ENCODE measurements around the gene HAL. TPM values are rescaled to one million over a fixed set of nuclear protein-coding genes. Genes with fewer than 3 reads are reported as not detected.

Gene HAL
- polyA plus RNA-seq, 2 donors, result 1.1 to 2.0 TPM

DNA sequence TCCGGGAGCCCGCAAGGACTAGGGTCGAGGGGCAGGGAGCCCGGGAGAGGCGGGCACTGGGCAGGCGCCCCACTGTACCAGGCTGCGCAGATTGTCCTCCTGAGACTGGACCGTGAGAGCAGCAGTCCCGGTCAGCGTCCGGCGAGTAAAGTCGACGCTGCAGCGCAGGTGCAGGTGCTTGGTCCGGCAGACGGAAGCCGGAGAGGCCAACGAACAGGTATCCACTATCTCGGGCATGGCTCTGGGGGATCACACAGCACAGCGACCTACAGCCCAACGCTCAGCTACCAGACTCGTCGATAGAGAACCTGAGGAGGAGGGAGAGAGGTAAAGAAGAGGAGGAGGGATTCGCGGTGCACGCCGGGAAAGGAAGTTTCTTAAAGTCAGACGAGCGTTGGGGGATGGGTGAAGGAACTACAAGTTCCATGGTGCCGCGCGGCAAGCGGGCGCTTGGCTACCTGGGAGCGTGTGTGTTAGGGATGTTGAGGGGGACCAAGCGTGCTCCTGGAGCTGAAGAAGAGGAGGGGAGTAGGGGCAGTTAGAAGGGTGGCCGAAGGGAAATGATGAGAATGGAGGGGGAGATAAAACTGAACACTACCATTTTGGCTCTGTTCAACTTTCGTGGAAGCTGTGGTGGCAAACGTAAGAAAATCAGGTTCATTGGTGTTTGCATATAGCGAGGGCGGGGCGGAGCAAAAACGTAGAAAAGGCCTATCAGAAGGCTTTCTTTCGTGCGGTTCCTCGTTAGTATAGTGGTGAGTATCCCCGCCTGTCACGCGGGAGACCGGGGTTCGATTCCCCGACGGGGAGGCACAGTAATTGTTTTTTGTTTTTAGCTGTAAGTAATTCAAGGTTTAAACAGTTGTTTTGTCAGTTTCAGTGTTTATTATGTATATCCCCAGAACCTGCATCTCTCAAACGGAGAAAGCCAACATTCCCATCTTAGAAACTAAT is 39.4 kb upstream of the HAL start, which contains the start of gene LTA4H:
TSS of gene LTA4H (minus strand) at position 305 of the 954 bp plus-strand sequence. CDS start at position 237, 68 bp downstream.
- Histone ChIP-seq H3K27me3 (ENCODE audit: control insufficient read depth in 1 of 2, insufficient read depth in 2 of 2, low read length in 2 of 2) (no peaks in the 10 kb centered on the region), H3K36me3 (ENCODE audit: control insufficient read depth in 2 of 2, insufficient read depth in 2 of 2, low read length in 1 of 2) (no peaks in the 10 kb centered on the region), H3K4me3 (ENCODE audit: low read depth in 1 of 2, low read length in 2 of 2) (peak within 1 kb of the TSS; percentile 84 to 88), H3K27ac (ENCODE audit: low read depth in 2 of 2, low read length in 1 of 2) (peak within 1 kb of the TSS; percentile 76 to 91), H3K4me1 (ENCODE audit: control insufficient read depth in 2 of 2, insufficient read depth in 2 of 2, low read length in 1 of 2) (no peaks in the 10 kb centered on the region), H3K9me3 (ENCODE audit: control insufficient read depth in 2 of 2, insufficient read depth in 1 of 2, low read depth in 1 of 2, low read length in 1 of 2) (no peaks in the 10 kb centered on the region)
- WGBS, 2 donors, result 0% methylated on average over 55 of the region's 55 CpGs

DNA sequence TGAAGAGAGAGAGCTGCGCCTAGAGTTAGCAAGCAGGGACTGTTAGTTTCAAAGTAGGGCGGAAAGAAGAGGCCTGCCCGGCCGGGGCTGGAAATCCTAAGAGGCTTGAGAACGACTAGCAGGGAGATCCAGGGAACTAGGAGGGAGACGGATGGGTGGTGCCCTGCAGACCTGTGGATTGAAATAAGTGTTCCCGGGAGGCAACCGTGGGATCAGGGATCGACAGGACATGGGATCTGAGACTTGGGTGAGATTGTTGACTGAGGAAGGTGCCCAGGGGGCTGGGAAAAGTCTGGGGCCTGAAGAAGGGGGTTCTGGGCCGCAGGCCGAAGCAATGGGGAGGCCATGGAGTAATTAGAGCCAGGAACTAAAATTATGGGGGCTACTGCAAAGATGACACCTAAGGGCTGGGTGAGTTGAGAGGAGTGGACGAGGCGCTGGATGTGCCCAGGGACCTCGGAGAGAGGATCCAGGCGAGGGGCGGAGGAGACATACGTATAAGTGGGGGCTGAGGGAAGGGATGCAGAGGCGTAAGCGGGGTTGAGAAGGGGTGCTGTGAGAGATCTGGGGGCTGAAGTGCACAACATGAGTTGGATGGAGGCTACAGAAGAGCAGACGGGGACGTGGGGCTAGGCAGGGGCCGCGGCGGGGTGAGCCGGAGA is 38.6 kb upstream of the HAL start:
- Histone ChIP-seq H3K4me1 (ENCODE audit: control insufficient read depth in 2 of 2, insufficient read depth in 2 of 2, low read length in 1 of 2) (no peaks in the 10 kb centered on the region), H3K4me3 (ENCODE audit: low read depth in 1 of 2, low read length in 2 of 2) (peak overlapping the region; percentile 84 to 88), H3K27me3 (ENCODE audit: control insufficient read depth in 1 of 2, insufficient read depth in 2 of 2, low read length in 2 of 2) (no peaks in the 10 kb centered on the region), H3K27ac (ENCODE audit: low read depth in 2 of 2, low read length in 1 of 2) (peak overlapping the region; percentile 72 to 91), H3K9me3 (ENCODE audit: control insufficient read depth in 2 of 2, insufficient read depth in 1 of 2, low read depth in 1 of 2, low read length in 1 of 2) (no peaks in the 10 kb centered on the region), H3K36me3 (ENCODE audit: control insufficient read depth in 2 of 2, insufficient read depth in 2 of 2, low read length in 1 of 2) (no peaks in the 10 kb centered on the region)
- WGBS, 2 donors, result 2 to 3% methylated on average over 25 of the region's 25 CpGs

DNA sequence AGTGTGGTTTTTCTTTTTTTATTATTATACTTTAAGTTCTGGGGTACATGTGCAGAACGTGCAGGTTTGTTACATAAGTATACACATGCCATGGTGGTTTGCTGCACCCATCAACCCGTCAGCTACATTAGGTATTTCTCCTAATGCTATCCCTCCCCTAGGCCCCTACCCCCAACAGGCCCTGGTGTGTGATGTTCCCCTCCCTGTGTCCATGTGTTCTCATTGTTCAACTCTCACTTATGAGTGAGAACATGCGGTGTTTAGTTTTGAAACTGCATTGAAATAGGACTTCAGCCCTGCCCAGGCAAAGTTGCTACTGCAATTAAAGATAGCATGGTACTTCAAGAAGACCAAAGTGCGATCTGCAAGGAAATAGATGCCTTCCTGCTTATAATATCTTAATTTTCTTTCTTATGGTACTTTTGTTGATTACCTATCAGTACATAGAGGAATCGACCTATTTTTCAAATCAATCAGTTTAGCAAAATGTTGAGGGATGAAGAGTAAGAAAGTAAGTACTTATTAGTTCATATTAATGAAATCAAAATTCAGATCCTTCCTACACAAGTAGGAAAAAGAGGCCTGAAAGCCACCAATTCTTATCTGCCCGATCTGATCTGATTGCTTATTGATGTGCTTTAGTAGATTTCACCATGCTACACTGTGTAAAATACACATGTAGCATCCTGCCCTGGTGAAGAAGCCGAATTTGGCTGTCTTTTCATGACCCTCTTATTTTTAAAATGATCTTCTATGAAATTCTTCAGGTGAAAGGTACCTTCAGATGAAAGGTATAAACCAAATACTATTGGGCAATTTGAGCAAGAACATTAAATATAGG is 37.6 kb upstream of the HAL start:
- peak overlapping the region in 1 of 2 donors; percentile 35 for H3K4me3 ChIP-seq (ENCODE audit: low read depth in 1 of 2, low read length in 2 of 2)
- no peaks in the 10 kb centered on the region for H3K36me3 ChIP-seq (ENCODE audit: control insufficient read depth in 2 of 2, insufficient read depth in 2 of 2, low read length in 1 of 2)
- H3K27me3 ChIP-seq (ENCODE audit: control insufficient read depth in 1 of 2, insufficient read depth in 2 of 2, low read length in 2 of 2), result no peaks in the 10 kb centered on the region
- H3K27ac ChIP-seq (ENCODE audit: low read depth in 2 of 2, low read length in 1 of 2), result no peak overlapping the region
- H3K9me3 ChIP-seq (ENCODE audit: control insufficient read depth in 2 of 2, insufficient read depth in 1 of 2, low read depth in 1 of 2, low read length in 1 of 2), result no peaks in the 10 kb centered on the region
- no peaks in the 10 kb centered on the region for H3K4me1 ChIP-seq (ENCODE audit: control insufficient read depth in 2 of 2, insufficient read depth in 2 of 2, low read length in 1 of 2)
- 49 to 51% methylated on average over 7 of the region's 7 CpGs for WGBS, 2 donors

DNA sequence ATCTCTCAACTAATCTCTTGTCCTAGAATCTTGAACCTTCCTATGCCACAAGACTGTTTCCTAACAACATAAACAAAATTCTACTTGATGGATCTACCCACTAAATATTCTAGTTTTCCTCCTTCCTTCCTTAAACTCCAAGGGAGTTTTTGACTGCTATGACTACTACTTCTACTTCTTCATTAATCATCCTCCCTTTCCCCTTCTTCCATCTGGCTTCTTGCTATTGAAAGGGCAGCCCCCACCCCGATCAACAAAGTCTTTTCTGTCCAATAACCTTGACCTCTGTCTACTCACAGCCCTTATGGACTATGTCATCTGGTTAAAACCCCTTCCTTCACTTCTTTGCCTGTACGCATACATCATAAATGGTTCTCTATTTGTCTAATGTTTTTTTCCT is 33.7 kb upstream of the HAL start:
- Histone ChIP-seq H3K27ac (ENCODE audit: low read depth in 2 of 2, low read length in 1 of 2) (no peak overlapping the region), H3K27me3 (ENCODE audit: control insufficient read depth in 1 of 2, insufficient read depth in 2 of 2, low read length in 2 of 2) (no peaks in the 10 kb centered on the region), H3K9me3 (ENCODE audit: control insufficient read depth in 2 of 2, insufficient read depth in 1 of 2, low read depth in 1 of 2, low read length in 1 of 2) (no peaks in the 10 kb centered on the region), H3K36me3 (ENCODE audit: control insufficient read depth in 2 of 2, insufficient read depth in 2 of 2, low read length in 1 of 2) (peaks cover 9% of the 10 kb centered on the region in 2 donors), H3K4me3 (ENCODE audit: low read depth in 1 of 2, low read length in 2 of 2) (no peak overlapping the region), H3K4me1 (ENCODE audit: control insufficient read depth in 2 of 2, insufficient read depth in 2 of 2, low read length in 1 of 2) (no peaks in the 10 kb centered on the region)
- WGBS, 2 donors, result 88 to 94% methylated on average over 2 of the region's 2 CpGs

DNA sequence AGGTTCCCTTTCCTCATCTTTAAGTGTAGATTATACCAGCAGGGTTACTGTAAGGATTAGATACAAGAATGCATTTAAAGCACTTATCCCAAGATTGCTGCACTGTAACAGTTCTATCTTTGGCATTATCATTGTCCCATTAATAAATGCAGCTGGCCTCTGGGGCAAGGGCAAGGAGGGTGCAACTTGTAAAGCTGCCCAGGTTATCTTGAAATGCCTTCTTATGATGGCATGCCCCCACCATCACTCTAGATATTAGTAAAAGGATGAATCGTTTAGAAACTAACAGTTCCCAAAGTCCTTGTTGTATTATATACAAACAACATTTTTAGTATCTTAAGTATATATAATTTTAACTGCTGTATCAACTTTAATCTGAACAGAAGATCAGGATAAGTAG is 32.4 kb upstream of the HAL start:
- H3K4me1 ChIP-seq (ENCODE audit: control insufficient read depth in 2 of 2, insufficient read depth in 2 of 2, low read length in 1 of 2), result no peaks in the 10 kb centered on the region
- H3K36me3 ChIP-seq (ENCODE audit: control insufficient read depth in 2 of 2, insufficient read depth in 2 of 2, low read length in 1 of 2), result peaks cover 9% of the 10 kb centered on the region in 2 donors
- no peaks in the 10 kb centered on the region for H3K27me3 ChIP-seq (ENCODE audit: control insufficient read depth in 1 of 2, insufficient read depth in 2 of 2, low read length in 2 of 2)
- WGBS, 2 donors, result 76 to 83% methylated on average over 1 of the region's 1 CpG
- no peaks in the 10 kb centered on the region for H3K9me3 ChIP-seq (ENCODE audit: control insufficient read depth in 2 of 2, insufficient read depth in 1 of 2, low read depth in 1 of 2, low read length in 1 of 2)
- no peak overlapping the region for H3K4me3 ChIP-seq (ENCODE audit: low read depth in 1 of 2, low read length in 2 of 2)
- no peak overlapping the region for H3K27ac ChIP-seq (ENCODE audit: low read depth in 2 of 2, low read length in 1 of 2)

DNA sequence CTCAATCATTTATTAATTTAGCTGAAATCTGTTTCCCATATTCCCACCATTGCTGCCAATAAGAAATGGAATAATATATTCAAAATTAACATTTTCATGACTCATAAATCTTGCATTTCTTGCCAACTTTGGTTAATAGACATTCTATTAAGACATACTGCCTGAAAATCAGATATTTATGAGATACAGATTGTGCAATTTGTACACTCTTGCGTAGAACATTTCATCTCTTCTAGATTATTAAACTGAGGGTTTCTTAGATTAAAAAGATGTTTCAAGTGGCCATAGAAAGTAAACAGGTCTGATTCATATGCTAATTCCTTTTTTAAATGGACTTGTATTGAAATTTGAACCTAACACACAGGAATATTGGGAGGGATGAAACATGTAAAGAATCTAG is 30.2 kb upstream of the HAL start:
- 93 to 99% methylated on average over 1 of the region's 1 CpG for WGBS, 2 donors
- H3K4me3 ChIP-seq (ENCODE audit: low read depth in 1 of 2, low read length in 2 of 2), result no peak overlapping the region
- no peak overlapping the region for H3K27ac ChIP-seq (ENCODE audit: low read depth in 2 of 2, low read length in 1 of 2)
- no peaks in the 10 kb centered on the region for H3K27me3 ChIP-seq (ENCODE audit: control insufficient read depth in 1 of 2, insufficient read depth in 2 of 2, low read length in 2 of 2)
- peaks cover 9 to 16% of the 10 kb centered on the region in 2 donors for H3K36me3 ChIP-seq (ENCODE audit: control insufficient read depth in 2 of 2, insufficient read depth in 2 of 2, low read length in 1 of 2)
- no peaks in the 10 kb centered on the region for H3K9me3 ChIP-seq (ENCODE audit: control insufficient read depth in 2 of 2, insufficient read depth in 1 of 2, low read depth in 1 of 2, low read length in 1 of 2)
- no peaks in the 10 kb centered on the region for H3K4me1 ChIP-seq (ENCODE audit: control insufficient read depth in 2 of 2, insufficient read depth in 2 of 2, low read length in 1 of 2)

DNA sequence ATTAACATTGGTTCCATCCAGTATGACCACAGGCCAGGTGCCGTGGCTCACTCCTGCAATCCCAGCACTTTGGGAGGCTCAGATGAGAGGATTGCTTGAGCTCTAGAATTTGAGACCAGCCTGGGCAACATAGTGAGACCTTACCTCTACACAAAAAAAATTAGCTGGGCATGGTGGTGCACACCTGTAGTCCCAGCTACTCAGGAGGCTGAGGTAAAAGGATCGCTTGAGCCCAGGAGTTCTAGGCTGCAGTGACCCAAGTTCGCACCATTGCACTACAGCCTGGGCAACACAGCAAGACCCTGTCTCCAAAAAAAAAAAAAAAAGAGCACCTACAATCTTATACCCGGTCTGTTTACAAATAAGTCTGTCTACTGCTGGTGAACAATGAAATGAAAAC is 29.4 kb upstream of the HAL start:
- 97 to 100% methylated on average over 4 of the region's 4 CpGs for WGBS, 2 donors
- H3K27me3 ChIP-seq (ENCODE audit: control insufficient read depth in 1 of 2, insufficient read depth in 2 of 2, low read length in 2 of 2), result no peaks in the 10 kb centered on the region

DNA sequence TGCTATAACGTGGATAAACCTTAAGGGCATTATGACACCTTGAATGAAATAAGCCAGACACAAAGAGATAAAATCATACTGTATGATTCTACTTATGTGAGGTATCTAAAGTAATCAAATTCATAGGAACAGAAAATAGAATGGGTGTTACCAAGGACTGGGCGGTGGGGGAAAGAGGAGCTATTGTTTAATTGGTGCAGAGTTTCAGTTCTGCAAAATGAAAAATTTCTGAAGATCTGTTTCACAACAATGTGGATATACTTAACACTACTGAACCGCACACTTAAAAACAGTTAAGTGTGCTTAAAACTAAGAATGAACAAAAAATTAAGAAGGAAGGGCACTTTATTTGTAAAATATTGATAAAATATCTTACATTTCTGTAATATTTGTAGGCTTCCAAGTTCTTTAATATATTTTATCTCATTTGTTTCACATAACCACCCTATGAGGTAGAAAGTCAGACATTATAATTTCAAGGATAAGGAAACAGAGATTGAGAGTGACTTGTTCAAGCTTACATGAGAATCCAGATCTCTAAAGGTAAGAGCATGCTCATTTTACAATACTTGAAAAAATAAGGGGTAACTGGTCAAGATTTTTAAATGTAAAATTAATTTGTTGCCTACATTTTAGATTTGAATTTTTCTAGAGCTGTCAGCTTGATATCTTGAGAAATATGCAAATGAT is 24.3 kb upstream of the HAL start:
- no peaks in the 10 kb centered on the region for H3K27me3 ChIP-seq (ENCODE audit: control insufficient read depth in 1 of 2, insufficient read depth in 2 of 2, low read length in 2 of 2)
- WGBS, 2 donors, result 86 to 90% methylated on average over 3 of the region's 3 CpGs
- peaks cover 3 to 14% of the 10 kb centered on the region in 2 donors for H3K36me3 ChIP-seq (ENCODE audit: control insufficient read depth in 2 of 2, insufficient read depth in 2 of 2, low read length in 1 of 2)
- H3K4me1 ChIP-seq (ENCODE audit: control insufficient read depth in 2 of 2, insufficient read depth in 2 of 2, low read length in 1 of 2), result no peaks in the 10 kb centered on the region
- no peak overlapping the region for H3K4me3 ChIP-seq (ENCODE audit: low read depth in 1 of 2, low read length in 2 of 2)
- no peaks in the 10 kb centered on the region for H3K9me3 ChIP-seq (ENCODE audit: control insufficient read depth in 2 of 2, insufficient read depth in 1 of 2, low read depth in 1 of 2, low read length in 1 of 2)
- H3K27ac ChIP-seq (ENCODE audit: low read depth in 2 of 2, low read length in 1 of 2), result no peak overlapping the region

More for the DNA sequence above, 29.4 kb upstream of the HAL start:
- no peak overlapping the region for H3K4me3 ChIP-seq (ENCODE audit: low read depth in 1 of 2, low read length in 2 of 2)
- H3K36me3 ChIP-seq (ENCODE audit: control insufficient read depth in 2 of 2, insufficient read depth in 2 of 2, low read length in 1 of 2), result peaks cover 9 to 16% of the 10 kb centered on the region in 2 donors
- H3K9me3 ChIP-seq (ENCODE audit: control insufficient read depth in 2 of 2, insufficient read depth in 1 of 2, low read depth in 1 of 2, low read length in 1 of 2), result no peaks in the 10 kb centered on the region
- no peaks in the 10 kb centered on the region for H3K4me1 ChIP-seq (ENCODE audit: control insufficient read depth in 2 of 2, insufficient read depth in 2 of 2, low read length in 1 of 2)
- H3K27ac ChIP-seq (ENCODE audit: low read depth in 2 of 2, low read length in 1 of 2), result no peak overlapping the region

DNA sequence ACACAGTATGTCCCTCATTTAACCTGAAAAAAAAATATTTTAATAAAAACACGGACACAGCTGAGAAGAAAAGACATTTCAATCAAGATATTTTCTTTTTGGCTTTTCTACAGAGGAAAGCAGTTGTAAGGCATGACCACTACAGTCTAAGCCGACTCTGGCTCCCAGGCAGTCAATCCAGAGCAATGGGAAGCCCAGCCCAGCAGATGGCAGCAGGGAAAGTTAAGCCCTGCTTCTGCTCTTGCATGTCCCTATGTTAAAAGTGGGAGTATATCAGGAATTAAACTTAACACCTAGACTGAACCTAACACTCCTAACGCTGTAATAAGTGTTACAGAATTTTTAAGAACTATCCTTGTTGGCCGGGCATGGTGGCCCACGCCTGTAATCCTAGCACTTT is 19.5 kb upstream of the HAL start:
- no peak overlapping the region for H3K27ac ChIP-seq (ENCODE audit: low read depth in 2 of 2, low read length in 1 of 2)
- 80% methylated on average over 5 of the region's 5 CpGs for WGBS, 2 donors
- no peaks in the 10 kb centered on the region for H3K9me3 ChIP-seq (ENCODE audit: control insufficient read depth in 2 of 2, insufficient read depth in 1 of 2, low read depth in 1 of 2, low read length in 1 of 2)
- H3K36me3 ChIP-seq (ENCODE audit: control insufficient read depth in 2 of 2, insufficient read depth in 2 of 2, low read length in 1 of 2), result peaks cover 0 to 14% of the 10 kb centered on the region in 2 donors
- H3K27me3 ChIP-seq (ENCODE audit: control insufficient read depth in 1 of 2, insufficient read depth in 2 of 2, low read length in 2 of 2), result no peaks in the 10 kb centered on the region
- no peaks in the 10 kb centered on the region for H3K4me1 ChIP-seq (ENCODE audit: control insufficient read depth in 2 of 2, insufficient read depth in 2 of 2, low read length in 1 of 2)
- no peak overlapping the region for H3K4me3 ChIP-seq (ENCODE audit: low read depth in 1 of 2, low read length in 2 of 2)
